ENCODE results near the gene UBE2J2. TPM values are rescaled to one million over a fixed set of nuclear protein-coding genes. Genes with fewer than 3 reads are reported as not detected.

Gene UBE2J2
- total and polyA plus RNA-seq, 4 donors = 21.0 to 30.4 (median 25.8) TPM

GRCh38 chr1:1229770-1230169 lies 43.9 kb downstream of the UBE2J2 start:
- Histone ChIP-seq H3K36me3 (ENCODE audit: control insufficient read depth in 4 of 4, insufficient read depth in 3 of 4, low read depth in 1 of 4, low read length in 3 of 4) (peaks cover 7 to 27% (median 14%) of the 10 kb centered on the region in 4 donors), H3K4me3 (ENCODE audit: low read depth in 1 of 3, low read length in 3 of 3) (no peak overlapping the region), H3K27me3 (ENCODE audit: control insufficient read depth in 4 of 4, insufficient read depth in 4 of 4, low read length in 3 of 4) (no peaks in the 10 kb centered on the region), H3K4me1 (ENCODE audit: control insufficient read depth in 4 of 4, insufficient read depth in 4 of 4, low read length in 3 of 4) (peaks cover 14 to 27% (median 23%) of the 10 kb centered on the region in 4 donors), H3K27ac (ENCODE audit: low read depth in 1 of 2, low read length in 2 of 2) (no peak overlapping the region), H3K9me3 (ENCODE audit: control insufficient read depth in 4 of 4, low read length in 3 of 4) (no peaks in the 10 kb centered on the region), H3K9ac (ENCODE audit: low read depth in 1 of 2, low read length in 2 of 2) (no peak overlapping the region)
- TF ChIP-seq EGR1 (IDR thresholded peaks at IDR 0.05; ENCODE audit: low read depth in 2 of 2) = no peak
- no peak for TF ChIP-seq REST (IDR thresholded peaks at IDR 0.05)
- TF ChIP-seq HNF4A (conservative IDR thresholded peaks at IDR 0.05) = no peak
- no peak for TF ChIP-seq TAF1 (conservative IDR thresholded peaks at IDR 0.05)
- no peak for TF ChIP-seq JUND (IDR thresholded peaks at IDR 0.05)
- no peak for DNase-seq (ENCODE audit: low spot score)
- 91% methylated on average over 19 of the region's 19 CpGs for WGBS

GRCh38 chr1:1228596-1229321 lies 44.9 kb downstream of the UBE2J2 start:
- no peak overlapping the region for H3K9ac ChIP-seq (ENCODE audit: low read depth in 1 of 2, low read length in 2 of 2)
- no peak overlapping the region for H3K27ac ChIP-seq (ENCODE audit: low read depth in 1 of 2, low read length in 2 of 2)
- H3K4me3 ChIP-seq (ENCODE audit: low read depth in 1 of 3, low read length in 3 of 3) = no peak overlapping the region
- H3K9me3 ChIP-seq (ENCODE audit: control insufficient read depth in 4 of 4, low read length in 3 of 4) = no peaks in the 10 kb centered on the region
- DNase-seq (ENCODE audit: low spot score) = no peak
- WGBS = 92% methylated on average over 28 of the region's 28 CpGs
- H3K27me3 ChIP-seq (ENCODE audit: control insufficient read depth in 4 of 4, insufficient read depth in 4 of 4, low read length in 3 of 4) = no peaks in the 10 kb centered on the region
- H3K36me3 ChIP-seq (ENCODE audit: control insufficient read depth in 4 of 4, insufficient read depth in 3 of 4, low read depth in 1 of 4, low read length in 3 of 4) = peaks cover 7 to 29% (median 18%) of the 10 kb centered on the region in 4 donors
- TF ChIP-seq ZBTB33 (IDR thresholded peaks at IDR 0.05) = no peak
- TF ChIP-seq MAX (IDR thresholded peaks at IDR 0.05) = no peak
- TF ChIP-seq HNF4A (conservative IDR thresholded peaks at IDR 0.05) = no peak
- TF ChIP-seq EGR1 (IDR thresholded peaks at IDR 0.05; ENCODE audit: low read depth in 2 of 2) = no peak
- no peak for TF ChIP-seq NR2F2 (IDR thresholded peaks at IDR 0.05)
- no peak for TF ChIP-seq HNF4G (IDR thresholded peaks at IDR 0.05)
- no peak for TF ChIP-seq RXRA (IDR thresholded peaks at IDR 0.05)
- TF ChIP-seq FOXA2 (IDR thresholded peaks at IDR 0.05) = no peak
- no peak for TF ChIP-seq SP1 (IDR thresholded peaks at IDR 0.05)
- TF ChIP-seq ATF3 (IDR thresholded peaks at IDR 0.05) = no peak
- TF ChIP-seq CTCF (IDR thresholded peaks at IDR 0.05; ENCODE audit: low read depth, low read length, missing input control) = no peak
- no peak for TF ChIP-seq YY1 (IDR thresholded peaks at IDR 0.05)
- TF ChIP-seq TAF1 (conservative IDR thresholded peaks at IDR 0.05) = no peak
- no peak for TF ChIP-seq RAD21 (IDR thresholded peaks at IDR 0.05)
- TF ChIP-seq GABPA (IDR thresholded peaks at IDR 0.05 in 1 of 2, conservative IDR thresholded peaks at IDR 0.05 in 1 of 2) = no peak
- peaks cover 14 to 27% (median 23%) of the 10 kb centered on the region in 4 donors for H3K4me1 ChIP-seq (ENCODE audit: control insufficient read depth in 4 of 4, insufficient read depth in 4 of 4, low read length in 3 of 4)
